CD4-positive, alpha-beta T cell treated with Interleukin-10 for 1 hour (primary cell): ENCODE data around the gene SMARCE1.
"Not testable (repeated sequence)": the region's sequence is repeated elsewhere in the genome, so short reads cannot be mapped to it uniquely, and the experiment has no call there.

Experiments
- DNase-seq: peaks from one replicate; pipeline ENCODE4 v3.0.0-alpha.2; 2020

Gene SMARCE1

GRCh38 chr17:40608061-40608581 is 39.5 kb downstream of the SMARCE1 start:
- peak; percentile 90 for DNase-seq

- DNase-seq, result peak; percentile 79
These were observed 40.0 kb downstream of the SMARCE1 start for GRCh38 chr17:40607641-40608040.

DNA sequence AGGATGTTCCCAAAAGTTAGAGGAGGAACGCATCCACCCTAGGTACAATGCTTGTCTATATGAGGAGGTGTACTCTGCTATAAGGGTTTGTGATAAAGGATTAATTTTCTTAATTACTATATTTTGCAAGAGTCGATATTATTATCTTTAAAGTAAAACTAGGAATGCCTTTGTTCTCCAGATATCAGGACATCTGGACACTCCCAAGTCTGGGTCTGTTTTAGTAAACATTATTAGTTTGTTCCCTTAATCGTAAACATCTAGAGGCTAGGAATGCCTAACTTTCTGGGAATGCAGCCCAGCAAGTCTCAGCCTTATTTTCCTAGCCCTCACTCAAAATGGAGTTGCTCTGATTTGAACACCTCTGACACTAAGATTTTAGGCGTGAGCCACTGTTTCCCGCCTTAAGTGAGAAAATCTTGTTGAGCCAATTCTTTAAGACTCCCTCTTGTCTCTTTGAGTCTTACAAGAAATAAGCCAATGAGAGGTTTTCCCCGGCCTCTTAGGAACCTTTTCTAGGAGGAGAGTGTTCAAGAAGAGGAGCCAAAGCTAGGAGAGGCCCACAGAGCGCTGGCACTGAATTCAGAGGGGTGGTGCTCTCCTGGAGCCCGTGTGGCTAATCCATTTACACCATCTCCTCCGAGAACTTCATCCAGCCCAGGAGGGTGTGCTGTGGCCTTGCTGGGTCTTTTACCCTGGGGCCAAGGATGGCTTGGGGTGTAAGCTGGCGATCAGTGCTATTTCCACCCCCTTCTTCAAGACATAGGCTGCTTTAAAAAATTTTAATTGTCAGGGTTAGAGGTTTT is 40.9 kb downstream of the SMARCE1 start:
- DNase-seq, result no peak

- DNase-seq, result peak; percentile 82
These were observed 42.3 kb downstream of the SMARCE1 start for GRCh38 chr17:40605306-40605705.

- peak; percentile 22 for DNase-seq
These were observed 43.1 kb downstream of the SMARCE1 start for GRCh38 chr17:40604327-40605080.

DNA sequence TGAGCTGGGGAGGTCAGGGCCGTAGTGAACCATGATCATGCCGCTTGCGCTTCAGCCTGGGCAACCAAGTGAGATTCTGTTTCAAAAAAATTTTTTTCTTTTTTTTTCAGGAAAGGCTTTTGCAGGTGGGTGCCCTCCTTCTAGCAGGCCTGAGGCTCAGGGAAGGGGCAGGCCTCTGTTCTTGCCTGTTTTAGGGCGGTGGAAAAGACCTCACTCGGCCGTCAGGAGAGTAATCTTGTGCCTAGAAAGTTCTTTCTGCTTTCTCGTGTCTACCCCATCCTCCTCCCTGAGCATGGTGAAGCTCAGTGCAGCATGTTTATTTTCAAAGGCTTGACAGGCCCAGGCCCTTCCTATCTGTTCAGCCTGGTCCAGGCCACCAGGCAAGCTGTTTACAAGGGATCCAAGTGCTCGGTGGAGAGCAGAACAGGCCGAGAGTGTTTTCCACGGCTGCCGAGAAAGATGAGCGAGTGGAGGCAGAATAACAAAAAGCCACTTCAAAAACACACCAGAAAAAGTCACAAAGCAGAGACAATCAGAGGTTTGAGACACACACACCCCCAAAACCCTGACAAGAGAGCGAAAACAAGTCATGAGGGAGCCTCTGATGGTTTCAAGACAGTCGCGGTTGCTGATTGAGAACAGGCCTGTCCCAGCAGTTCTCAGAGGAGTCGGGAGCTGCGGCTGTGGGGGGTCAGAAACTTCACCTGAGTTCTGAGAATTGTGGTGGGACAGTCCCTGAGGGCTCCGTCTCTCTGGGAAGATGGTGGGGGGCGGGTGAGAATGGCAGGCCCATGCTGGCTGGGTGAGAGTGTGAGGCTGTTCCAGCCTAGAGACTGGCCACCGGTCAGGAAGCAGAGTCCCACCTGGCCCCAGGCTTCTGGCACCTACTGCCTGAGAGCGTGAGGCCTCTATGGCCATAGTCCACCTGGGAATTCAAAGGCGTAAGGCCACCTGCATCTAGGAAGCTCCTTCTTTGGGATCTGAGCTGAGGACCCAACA is 44.9 kb downstream of the SMARCE1 start:
- DNase-seq, result peak; percentile 84

DNA sequence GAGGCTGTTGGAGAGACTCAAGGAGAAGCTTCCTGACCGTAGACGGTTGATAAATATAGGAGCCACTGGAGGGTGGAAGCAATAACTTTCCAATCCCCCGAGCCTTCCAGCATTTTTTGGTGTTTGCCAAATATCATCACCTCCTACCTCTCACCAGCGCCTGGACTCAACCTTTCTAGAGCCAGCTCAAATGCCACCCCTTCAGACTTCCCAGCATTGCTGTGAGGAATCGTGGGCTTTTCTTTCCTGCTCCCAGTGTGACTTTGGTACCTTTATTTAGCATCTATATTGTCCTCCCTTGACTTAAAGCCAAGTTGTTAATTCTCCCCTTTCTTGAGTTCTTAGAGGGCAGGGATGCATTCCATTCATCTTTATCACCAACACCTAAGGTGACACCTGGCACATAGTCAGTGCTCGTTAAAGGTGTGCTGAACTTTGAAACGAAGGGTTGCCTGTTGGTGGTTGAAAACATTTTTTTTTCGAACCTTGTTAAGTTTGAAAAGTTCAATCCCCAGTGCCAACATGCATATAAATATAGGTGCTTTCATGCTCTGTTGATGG is 47.1 kb downstream of the SMARCE1 start:
- no peak for DNase-seq

- DNase-seq, result no peak
These were observed 48.2 kb downstream of the SMARCE1 start for GRCh38 chr17:40599468-40599763.

DNA sequence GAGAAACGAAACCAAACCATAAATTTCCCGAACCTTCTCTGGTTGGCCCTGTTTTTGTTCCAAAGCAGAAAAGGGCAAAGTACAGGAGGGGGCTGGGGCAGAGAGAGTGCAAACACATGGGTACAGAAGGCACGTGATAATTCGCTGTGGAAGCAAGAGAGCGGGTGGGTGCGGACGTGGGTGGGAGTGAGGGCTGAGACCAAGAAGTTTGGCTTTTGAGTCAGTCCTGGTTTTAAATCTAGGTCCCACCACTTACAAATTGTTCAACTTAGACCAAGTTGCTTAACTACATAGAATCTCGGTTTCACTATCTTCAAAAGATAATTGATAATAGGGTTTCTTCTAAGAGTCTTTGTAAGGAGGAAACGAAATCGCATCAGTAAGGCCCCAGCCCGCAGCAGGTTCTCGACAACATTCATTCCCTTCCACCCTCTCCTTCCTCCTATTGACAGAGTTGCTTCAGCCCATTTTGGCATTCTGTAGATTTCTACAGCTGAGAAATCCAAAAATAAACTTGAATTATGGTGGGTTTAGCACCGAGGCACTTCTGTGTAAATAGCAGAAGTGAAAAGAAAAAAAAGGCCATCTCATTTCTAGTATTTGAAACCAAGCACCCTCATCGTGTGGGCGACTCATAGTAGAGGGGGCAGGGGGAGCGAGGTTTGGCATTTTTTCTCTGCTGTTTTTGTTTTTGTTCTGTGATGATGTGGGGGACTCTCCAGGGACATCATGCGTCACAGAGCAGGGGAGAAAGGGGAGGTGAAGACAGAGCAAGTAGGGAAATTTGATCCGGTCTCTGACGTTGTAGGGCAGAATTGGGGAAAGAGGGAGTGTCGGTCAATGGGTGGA is 48.8 kb downstream of the SMARCE1 start:
- DNase-seq, result peak; percentile 89

DNA sequence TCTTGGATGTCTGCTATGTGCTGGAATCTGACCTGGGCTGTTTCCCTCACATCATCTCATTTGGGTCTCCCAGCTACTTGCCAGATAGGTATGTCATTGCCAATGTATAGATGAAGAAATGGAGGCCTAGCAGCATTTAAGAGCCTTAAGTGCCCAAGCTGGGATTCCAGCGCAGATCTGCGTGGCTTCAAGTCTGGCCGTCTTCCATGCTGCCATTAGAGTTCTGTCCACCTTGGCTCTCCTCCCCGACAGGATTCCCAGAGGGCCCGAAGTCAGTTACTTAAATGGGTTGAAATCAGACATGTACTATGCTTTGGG is 49.4 kb downstream of the SMARCE1 start:
- DNase-seq, result no peak

GRCh38 chr17:40597556-40598300 is 49.9 kb downstream of the SMARCE1 start:
- DNase-seq, result peak; percentile 23

GRCh38 chr17:40597156-40597555 is 50.5 kb downstream of the SMARCE1 start:
- peak; percentile 29 for DNase-seq

DNA sequence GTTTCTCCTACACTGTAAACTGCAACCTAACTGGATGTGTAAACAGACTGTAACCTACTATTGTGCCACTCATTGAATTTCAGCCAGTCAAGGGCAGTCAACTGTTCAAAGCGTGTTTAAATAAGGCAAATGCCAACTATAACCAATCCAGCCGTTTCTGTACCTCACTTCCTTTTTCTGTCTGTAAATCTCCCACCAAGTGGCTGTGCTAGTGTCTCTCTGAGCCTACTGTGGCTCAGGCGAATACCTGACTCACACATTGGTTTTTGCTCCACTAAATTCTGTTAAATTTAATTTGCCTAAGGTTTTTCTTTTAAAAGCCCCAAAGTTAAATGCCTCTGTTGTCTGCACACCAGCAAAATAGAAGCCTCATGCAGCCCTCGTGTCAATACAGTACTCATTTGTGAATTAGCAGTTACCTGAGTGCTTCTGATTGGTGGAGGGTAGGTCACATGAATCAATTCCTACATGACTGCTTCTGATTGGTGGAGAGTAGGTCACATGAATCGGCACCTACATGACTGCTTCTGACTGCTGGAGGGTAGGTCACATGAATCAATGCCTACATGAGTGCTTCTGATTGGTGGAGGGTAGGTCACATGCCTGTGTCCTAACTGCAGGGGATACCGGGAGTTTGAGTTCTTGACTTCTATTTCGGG is 51.2 kb downstream of the SMARCE1 start:
- peak; percentile 44 for DNase-seq

DNA sequence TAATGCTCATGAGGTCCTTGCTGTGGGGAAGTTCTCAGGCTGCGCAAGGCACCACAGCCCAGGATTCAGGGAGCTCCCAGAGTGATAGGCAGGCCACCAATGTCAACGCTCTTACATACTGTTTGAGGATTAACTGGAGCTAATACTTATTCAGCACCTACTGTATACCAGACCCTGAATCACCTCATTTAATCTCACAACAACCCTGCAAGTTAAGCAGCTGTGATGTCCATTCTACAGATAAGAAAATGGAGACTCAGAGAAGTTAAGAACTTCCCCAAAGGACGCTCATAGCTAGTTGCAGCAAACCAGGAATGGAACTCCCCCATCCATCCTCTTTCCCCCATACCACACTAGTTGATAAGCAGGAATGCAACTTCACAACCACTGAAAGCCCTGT is 56.9 kb downstream of the SMARCE1 start:
- DNase-seq, result no peak

- DNase-seq, result peak; percentile 37
These were observed 59.1 kb downstream of the SMARCE1 start for GRCh38 chr17:40588552-40588951.

DNA sequence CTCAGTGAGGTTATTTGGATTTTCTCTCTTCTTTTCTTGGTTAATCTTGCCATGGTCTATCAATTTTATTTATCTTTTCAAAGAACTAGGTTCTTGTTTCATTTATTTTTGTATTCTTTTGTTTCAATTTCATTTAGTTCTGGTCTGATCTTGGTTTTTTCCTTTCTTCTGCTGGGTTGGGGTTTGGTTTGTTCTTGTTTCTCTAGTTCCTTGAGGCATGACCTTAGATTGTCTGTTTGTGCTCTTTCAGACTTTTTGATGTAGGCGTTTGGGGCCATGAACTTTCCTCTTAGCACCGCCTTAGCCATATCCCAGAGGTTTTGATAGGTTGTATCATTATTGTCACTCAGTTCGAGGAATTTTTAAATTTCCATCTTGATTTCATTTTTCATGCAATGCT is 61.4 kb downstream of the SMARCE1 start:
- peak; percentile 23 for DNase-seq

- not testable (repeated sequence) for DNase-seq
These were observed 62.7 kb downstream of the SMARCE1 start for GRCh38 chr17:40584950-40585349.

DNA sequence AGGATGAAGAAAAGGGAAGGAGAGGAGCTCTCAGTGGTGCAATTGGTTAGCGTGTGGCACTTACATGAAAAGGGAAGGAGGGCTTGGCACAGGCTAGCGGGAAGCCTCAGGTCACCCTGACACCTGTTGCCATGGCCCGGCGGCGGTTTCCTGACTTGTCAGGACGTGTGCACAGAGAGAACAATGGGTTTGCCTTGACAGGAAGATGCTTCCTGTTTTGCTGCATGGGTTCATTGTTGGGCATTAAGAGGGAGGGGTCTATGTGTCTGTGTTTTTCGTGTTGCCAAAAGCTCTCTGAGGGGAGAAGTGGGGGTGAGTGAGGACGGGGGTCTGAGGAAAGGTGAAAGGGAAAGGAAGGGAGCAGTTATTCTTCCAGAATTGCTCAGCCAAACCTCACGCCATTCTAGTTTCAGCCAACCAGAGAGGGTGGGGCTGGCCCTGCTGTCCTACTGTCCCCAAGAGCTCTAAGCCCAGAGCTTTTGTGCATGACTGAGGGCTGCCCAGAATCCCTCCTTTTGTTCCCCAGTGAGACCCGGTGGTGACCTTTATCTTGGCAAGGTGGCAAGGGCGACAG is 65.2 kb downstream of the SMARCE1 start:
- peak; percentile 84 for DNase-seq

DNA sequence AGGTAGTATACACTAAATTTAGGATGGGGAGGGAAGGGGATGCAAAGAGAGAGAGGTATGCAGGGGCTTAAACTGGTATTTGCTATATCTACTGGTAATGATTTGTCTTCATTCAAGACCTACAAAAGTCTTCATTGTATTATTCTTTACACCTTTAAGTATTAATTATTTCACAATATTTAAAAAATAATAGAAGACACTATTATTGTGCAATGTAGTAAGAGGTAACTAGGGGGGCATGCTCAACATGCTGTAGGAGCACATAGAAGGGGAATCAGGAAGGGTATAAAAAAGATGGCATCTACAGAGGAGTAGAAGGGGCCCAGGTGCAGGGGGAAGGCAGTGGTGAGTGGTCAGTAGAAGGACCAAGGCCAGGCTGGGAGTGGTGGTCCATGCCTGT is 67.5 kb downstream of the SMARCE1 start:
- DNase-seq, result no peak

DNA sequence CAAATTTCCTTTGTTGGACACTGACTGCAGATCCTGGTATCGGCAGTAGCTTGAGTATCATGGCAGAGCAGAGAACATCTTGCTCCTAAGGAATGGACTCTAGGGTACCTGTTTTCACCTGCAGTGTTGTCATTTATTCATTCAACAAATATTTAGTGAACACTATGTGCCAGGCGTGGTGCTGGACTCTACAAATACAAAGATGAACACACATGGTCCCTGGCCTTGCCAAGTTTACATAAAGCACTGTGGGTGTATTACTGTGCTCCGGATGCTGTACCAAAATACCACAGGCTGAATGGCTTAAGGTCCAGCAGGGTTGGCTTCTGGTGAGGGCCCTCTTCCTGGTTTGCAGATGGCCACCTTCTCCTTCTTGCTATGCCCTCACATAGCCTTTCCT is 68.1 kb downstream of the SMARCE1 start:
- no peak for DNase-seq
